Activated effector memory CD4-positive, alpha-beta T cell treated with Interleukin-2 at 50 U/mL for 16 hours (primary cell): ENCODE data around the gene GRB14.
"Not testable (repeated sequence)": the region's sequence is repeated elsewhere in the genome, so short reads cannot be mapped to it uniquely, and the experiment has no call there.

ENCODE experiments used
- DNase-seq: peaks from one replicate; pipeline ENCODE4 v3.0.0-alpha.2; 2020

GRB14 gene

GRCh38 chr2:164620873-164621763 is at the start of gene GRB14:
TSS of gene GRB14 (minus strand) at chr2:164621482. CDS start at chr2:164621309, 173 bp downstream.
- no peak for DNase-seq

- DNase-seq = no peak
Observed at GRCh38 chr2:164669291-164669690, 48.0 kb upstream of the GRB14 start.

GRCh38 chr2:164667566-164667965 is 46.3 kb upstream of the GRB14 start:
- DNase-seq = no peak

DNA sequence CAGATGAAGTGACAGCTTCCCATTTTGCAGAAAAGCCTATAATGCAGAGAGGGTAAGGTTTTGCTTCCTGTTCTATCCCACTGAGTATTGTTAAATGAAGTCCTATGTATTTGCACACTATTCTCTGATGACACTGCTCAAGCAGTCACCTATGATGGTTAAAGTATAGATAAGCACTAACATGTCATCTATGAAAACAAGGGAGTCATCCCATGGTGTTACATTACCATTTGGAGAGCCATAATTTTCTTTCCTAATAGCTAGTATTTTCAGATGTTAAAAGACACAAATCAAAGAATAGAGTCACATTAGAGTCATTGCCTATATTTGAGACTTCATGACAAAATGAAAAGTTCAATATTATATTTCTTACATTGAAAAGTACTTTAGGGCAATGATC is 42.8 kb upstream of the GRB14 start:
- no peak for DNase-seq

- DNase-seq = no peak
Observed at GRCh38 chr2:164662868-164663631, 41.8 kb upstream of the GRB14 start.

GRCh38 chr2:164662066-164662465 is 40.8 kb upstream of the GRB14 start:
- no peak for DNase-seq

DNA sequence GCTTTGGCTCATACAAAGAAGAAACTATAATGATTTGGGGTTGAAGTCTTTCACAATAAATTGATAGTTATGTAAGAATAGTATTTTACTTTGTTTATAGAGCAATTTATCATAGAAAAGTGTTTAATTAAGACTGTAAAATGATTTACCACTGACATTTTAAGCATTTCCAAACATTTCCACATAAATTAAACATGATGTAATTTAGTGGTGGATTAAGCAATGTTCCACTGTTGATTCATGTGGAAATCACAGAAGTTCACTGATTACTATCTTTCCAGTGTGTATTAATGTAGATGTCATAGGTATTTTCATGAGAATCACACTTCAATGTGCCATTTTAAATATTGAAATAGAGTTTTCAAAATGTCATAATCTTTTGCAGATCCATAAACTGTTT is 40.1 kb upstream of the GRB14 start:
- no peak for DNase-seq

GRCh38 chr2:164657129-164657528 is 35.8 kb upstream of the GRB14 start:
- DNase-seq = no peak

- DNase-seq = no peak
Observed at GRCh38 chr2:164655750-164656149, 34.5 kb upstream of the GRB14 start.

DNA sequence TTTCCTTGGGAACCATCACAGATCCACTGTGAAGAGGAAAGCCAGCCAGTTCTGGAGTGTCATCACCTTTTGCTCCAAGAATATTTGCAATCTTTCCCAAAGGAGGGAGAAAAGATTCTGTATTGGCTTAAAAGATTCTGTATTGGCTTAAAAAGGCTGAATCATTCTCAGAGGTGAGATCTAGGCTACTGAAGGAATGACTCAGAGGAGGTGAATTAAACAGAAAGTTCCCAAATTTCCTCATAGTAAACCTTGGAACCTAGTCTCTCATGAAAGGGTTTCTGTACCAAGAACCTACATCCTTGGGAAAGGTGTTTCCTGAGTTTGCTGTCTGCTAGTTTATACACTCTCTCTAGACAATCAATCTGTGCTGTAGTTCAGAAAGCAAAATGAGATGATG is 34.1 kb upstream of the GRB14 start:
- no peak for DNase-seq

DNA sequence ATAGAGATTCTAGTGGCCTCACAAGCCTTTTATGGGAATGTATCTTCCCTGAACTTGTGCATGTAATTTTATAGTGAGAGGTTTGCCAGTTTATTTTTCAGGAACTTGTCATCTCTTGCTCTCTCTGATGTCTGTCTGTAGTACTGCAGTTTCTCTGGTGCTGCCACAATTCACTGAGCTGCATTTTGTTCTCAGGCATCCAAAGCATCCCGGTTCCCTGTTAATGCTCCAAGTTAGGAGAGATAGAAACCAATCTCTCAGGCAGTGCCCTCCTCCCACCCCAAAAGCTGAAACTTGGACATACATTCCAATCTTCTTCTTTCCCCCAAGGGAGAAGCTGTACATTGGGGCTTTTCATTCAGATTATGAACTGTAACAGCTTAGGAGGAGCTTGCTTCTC is 30.1 kb upstream of the GRB14 start:
- no peak for DNase-seq

DNA sequence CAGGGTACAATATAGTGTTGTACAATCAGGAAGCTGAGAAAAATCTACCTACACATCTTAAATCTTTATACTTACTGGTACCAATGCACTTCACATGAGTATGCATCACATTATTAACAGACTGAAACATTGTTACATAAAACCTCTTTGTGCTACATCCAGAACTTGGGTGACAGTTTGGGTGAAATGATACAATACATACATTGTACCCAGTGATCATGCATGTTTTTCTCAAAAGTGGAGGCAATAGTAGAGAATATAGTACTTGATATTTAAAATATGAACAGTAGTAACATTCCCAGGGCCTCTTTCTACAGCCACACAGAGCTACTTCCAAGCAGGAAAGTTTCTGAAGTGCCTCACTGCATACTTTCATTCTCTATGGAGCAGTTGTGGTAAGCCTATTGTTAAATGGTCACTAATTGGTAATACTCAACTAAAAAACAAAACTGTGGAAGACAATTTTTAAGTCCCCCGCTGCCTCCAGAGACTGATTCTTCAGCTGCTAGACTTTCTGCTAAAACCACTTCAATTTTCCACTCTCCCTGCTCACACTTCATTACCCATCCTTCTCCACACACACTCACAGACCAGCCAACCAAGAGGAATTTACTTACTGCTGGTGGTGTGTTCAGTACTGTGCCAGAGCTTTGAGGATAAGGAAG is 22.9 kb upstream of the GRB14 start:
- no peak for DNase-seq

DNA sequence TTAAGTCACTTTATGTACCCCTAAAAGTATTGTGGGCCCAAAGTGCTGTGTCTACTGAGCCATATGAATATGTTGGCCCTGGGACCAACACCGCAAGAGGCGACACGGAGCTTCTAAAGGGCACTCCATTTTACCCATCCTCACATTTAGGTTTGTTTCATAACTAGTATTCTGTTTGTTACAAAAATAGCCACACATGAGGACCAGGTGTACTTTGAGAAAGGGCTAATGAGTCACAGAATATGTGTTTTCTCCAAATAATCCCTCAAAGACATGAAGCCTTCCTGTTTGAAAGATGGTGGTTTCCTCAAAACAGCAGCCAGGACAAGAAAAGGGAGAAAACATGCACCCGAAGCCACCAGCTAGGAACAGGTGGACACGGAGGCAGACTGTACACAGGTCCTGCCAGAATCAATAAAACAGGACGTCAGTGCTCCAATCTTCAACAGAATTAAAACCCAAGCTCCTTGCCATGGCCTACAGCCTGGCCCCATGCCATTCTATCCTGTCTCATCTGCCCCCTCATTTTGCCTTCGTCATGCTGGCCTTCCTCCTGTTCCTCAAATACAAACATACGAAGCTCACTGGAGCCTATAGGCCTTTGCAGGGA is 21.8 kb upstream of the GRB14 start:
- no peak for DNase-seq

DNA sequence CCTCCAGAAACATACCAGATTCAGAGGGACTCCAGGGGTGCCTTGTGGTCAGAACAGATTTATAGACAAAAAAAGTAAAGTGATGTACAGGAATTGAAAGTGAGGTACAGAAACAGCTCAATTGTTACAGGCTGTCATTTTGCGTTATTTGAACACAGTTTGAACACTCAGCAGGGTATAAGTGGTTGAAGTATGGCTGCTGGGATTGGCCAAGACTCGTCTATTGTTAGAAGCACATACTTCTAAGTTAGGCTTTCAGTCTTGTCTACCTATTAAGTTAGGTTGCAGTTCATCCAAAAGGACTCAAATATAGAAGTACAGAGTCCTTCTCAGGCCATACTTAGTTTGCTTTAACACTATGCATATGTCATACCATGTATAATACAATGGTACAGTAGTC is 21.0 kb upstream of the GRB14 start:
- DNase-seq = no peak

DNA sequence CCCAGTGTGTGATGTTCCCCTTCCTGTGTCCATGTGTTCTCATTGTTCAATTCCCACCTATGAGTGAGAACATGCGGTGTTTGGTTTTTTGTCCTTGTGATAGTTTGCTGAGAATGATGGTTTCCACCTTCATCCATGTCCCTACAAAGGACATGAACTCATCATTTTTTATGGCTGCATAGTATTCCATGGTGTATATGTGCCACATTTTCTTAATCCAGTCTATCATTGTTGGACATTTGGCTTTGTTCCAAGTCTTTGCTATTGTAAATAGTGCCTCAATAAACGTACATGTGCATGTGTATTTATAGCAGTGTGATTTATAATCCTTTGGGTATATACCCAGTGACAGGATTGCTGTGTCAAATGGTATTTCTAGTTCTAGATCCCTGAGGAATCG is 7.0 kb upstream of the GRB14 start:
- DNase-seq = not testable (repeated sequence)

DNA sequence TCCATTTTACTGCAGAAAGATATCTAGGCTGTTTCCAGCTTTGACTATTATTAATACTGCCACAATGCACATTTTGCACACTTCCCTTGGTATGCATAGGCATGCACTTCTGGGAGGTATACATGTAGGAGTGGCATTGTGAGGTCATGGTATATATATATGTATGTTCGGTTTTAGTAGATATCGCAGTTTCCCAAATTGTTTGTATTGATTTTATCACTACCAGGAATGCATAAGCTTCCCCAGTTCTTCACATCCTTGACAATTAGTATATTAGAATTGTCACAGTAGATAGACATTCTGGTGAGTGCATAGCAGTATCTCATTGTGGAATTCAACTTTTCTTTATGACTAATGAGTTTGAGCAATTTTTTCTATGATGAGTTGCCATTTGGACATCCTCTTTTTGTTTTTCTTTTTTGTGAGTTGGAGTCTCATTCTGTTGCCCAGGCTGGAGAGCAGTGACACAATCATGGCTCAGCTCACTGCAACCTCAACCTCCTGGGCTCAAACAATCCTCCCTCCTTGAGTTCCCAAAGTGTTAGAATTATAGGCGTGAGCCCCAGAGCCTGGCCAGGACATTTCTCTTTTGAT is 4.2 kb upstream of the GRB14 start:
- no peak for DNase-seq

GRCh38 chr2:164624316-164624715 is 3.0 kb upstream of the GRB14 start:
- no peak for DNase-seq

DNA sequence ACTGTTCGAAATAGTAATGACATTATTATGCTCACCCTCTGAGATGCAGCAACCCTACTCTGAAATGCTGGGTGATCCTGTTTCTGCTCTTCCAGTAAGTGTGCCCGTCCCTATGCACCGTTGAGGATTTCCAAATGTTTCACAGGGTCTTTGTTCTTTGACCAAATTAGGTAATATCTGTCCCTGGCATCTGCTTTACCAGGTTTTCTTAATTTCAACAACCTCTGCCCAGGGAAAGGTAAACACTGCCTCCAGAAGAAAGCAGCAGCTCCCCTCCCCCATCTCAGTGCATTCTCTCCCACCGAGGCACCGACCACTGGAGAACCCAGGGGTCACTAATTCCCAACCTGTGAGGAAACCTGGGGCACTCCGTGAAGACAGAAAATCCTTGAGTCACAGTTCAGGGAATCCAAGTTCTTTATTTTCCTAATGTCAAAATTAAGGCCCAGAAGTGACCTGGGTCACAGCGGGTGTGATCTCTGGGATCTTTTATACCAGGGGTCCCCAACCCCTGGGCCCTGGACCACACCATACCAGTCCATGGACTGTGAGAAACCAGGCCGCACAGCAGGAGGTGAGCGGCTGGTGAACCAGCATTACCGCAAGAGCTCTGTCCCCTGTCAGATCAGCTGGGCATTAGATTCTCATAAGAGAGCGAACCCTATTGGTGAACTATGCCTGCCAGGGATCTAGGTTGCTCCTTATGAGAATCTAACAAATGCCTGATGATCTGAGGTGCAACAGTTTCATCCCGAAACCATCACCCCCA is 1.2 kb upstream of the GRB14 start:
- DNase-seq = no peak

DNA sequence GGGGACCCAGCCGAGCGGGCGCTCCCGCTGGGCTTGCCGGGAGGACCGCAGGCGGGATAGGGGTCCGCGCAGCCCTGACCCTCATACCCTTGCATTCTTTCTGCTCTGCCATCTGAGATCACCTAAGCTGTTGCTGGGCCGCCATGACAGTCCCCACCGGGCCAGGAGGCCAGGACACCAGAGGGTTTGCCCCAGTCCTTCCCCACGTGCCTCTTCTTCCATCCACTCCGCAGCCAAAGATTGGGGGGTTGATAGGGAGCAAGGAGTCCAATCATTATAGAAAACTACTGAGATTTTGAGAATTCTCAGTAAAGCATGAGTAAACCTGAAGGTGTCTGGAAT is 453 bp upstream of the GRB14 start:
- DNase-seq = no peak

DNA sequence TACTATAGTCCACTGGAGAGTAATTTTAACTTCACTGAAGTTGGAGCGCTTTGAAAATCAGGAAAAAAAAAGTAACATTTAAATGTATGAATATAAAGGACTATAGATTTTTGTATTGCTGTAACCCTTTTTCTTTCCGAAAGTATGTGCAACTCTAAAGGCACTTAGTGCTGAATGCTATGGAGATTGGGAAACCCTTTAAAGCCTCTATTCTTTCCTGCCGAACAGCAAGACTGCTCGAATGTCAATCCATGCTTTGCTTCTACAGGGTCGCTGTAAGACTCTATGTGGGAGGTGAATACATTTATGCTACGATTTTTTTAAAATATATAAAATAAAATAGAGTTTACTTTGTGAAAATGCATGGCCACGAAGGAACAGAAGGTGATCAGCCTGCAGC is 825 bp downstream of the GRB14 start:
- no peak for DNase-seq

- no peak for DNase-seq
Observed at GRCh38 chr2:164617466-164617865, 3.8 kb downstream of the GRB14 start.

DNA sequence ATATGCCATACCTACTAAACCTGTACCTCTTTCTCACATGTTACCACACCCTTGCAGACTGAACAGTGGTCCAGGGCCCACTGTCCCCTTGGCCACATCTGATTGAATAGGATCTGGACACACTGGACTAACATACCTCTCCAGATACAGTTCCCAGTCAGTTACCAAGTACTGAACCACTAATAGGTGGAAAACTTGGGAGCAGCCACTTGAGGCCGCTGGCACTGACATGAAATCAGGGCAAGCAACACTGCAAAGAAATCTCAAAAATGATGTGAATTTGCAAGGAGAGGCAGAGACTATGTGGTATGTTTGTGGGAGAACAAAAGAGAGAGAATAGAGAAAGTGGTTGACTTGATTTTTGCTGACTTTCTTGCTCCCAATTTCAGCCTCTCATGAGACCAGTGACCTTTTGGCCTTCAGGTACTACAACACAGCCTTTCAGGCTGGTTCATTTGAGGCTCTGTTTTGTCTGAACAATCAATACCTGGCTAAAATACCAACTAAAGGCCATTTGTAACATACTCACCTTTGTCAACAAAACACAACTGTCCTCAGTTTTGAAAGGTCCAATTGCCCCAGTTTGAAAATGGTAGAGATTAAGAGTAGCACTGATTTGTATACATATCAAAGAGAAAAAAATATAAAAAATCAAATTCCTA is 7.8 kb downstream of the GRB14 start:
- DNase-seq = no peak
